Left lung (tissue), 10 donors: ENCODE results near the gene POLR1G. TPM values are rescaled to one million over a fixed set of nuclear protein-coding genes. Genes with fewer than 3 reads are reported as not detected.

Experiments
- ATAC-seq: fragments of 200-7000 bp; cut with Tn5 transposase; one replicate; pipeline ENCODE4 v1.9.1; 2020; ENCODE audit warnings: moderate library complexity
- DNase-seq, 4 donors: peaks; one replicate each; pipeline ENCODE4 v3.0.0-alpha.2; 2013 to 2020
- H3K27ac ChIP-seq, 2 donors: fragments of 200-600 bp; sonication (generic) in 1 of 2; one replicate each; pipeline versions ENCODE4 v1.5.0 to v1.8.0; 2020 to 2021
- H3K27me3 ChIP-seq, 2 donors: fragments of 200-600 bp; sonication (generic) in 1 of 2; one replicate each; pipeline versions ENCODE4 v1.5.0 to v1.8.0; 2020 to 2021
- H3K36me3 ChIP-seq, 2 donors: fragments of 200-600 bp; sonication (generic) in 1 of 2; one replicate each; pipeline versions ENCODE4 v1.5.0 to v1.8.0; 2020 to 2021
- H3K4me1 ChIP-seq, 2 donors: fragments of 200-600 bp; one replicate each; pipeline ENCODE4 v1.8.0; 2021
- H3K4me3 ChIP-seq, 2 donors: fragments of 200-600 bp; sonication (generic) in 1 of 2; one replicate each; pipeline versions ENCODE4 v1.5.0 to v1.8.0; 2020 to 2021; ENCODE audit warnings: mild to moderate bottlenecking in 1 of 2
- H3K9me3 ChIP-seq, 2 donors: fragments of 200-600 bp; sonication (generic) in 1 of 2; one replicate each; pipeline versions ENCODE4 v1.5.0 to v1.8.0; 2020 to 2021
- CTCF ChIP-seq, 2 donors: fragments of 200-600 bp; sonication (generic) in 1 of 2; IDR thresholded peaks; one replicate each; pipeline versions ENCODE4 v1.5.0 to v1.8.0; 2021; ENCODE audit warnings: antibody characterized with exemption in 2 of 2
- intact Hi-C, 2 donors: fragments of 100-400 bp; cut with DNase I; formaldehyde crosslinking; loops; one replicate each; pipeline versions ENCODE4 v1.11.2 to v1.14.2; 2022
- polyA plus RNA-seq, 6 donors: library from polyadenylated mRNA; unstranded; fragments of 120-200 nt; gene quantifications; one replicate each; pipeline ENCODE4 v1.2.1, GENCODE V29; 2013; ENCODE audit not compliant: insufficient read length in 6 of 6
- total RNA-seq, 2 donors: library from RNA; stranded (reverse); fragmentation: NEBNext Ultra II Directional; extraction: Animal tissue kit (Norgen Biotek cat#: 25700); gene quantifications; one replicate each; pipeline ENCODE4 v1.2.1, GENCODE V29; 2021
- donor health status: DM: no; HTN: yes; CAD: no.
- donor health status: DM: no; HTN: no; CAD: no.

Gene POLR1G
- total and polyA plus RNA-seq, 8 donors, result 2.8 to 6.0 (median 4.5) TPM

GRCh38 chr19:45442778-45443461 lies 36.5 kb downstream of the POLR1G start:
- Histone ChIP-seq H3K27me3 (no peaks in the 10 kb centered on the region), H3K36me3 (no peaks in the 10 kb centered on the region), H3K4me1 (peaks cover 10 to 58% of the 10 kb centered on the region in 2 donors), H3K27ac (peak overlapping the region; percentile 88 to 94), H3K9me3 (no peaks in the 10 kb centered on the region), H3K4me3 (peak overlapping the region in 1 of 2 donors; percentile 34)
- ATAC-seq, result peak; percentile 4
- TF ChIP-seq CTCF (IDR thresholded peaks at IDR 0.05), result no peak
- DNase-seq, result peak in 3 of 4 donors; percentile 69 to 81 (median 80)
- intact Hi-C loops, result loop anchor here (5.0 kb wide), 2 partner anchors 34 to 39 kb away; no protein-coding TSS in a partner anchor

- Histone ChIP-seq H3K9me3 (no peaks in the 10 kb centered on the region), H3K36me3 (no peaks in the 10 kb centered on the region), H3K4me3 (peak overlapping the region; percentile 34 to 38), H3K27ac (peak overlapping the region; percentile 88 to 94), H3K4me1 (peaks cover 10 to 57% of the 10 kb centered on the region in 2 donors), H3K27me3 (no peaks in the 10 kb centered on the region)
- intact Hi-C loops, result loop anchor here (5.0 kb wide), 2 partner anchors 34 to 39 kb away; no protein-coding TSS in a partner anchor
- peak; percentile 90 to 98 (median 97) for DNase-seq
- peak; percentile 85 for ATAC-seq
- TF ChIP-seq CTCF (IDR thresholded peaks at IDR 0.05), result no peak
Observed at GRCh38 chr19:45443462-45444317, 37.2 kb downstream of the POLR1G start.

- no peaks in the 10 kb centered on the region for H3K36me3 ChIP-seq
- H3K9me3 ChIP-seq, result no peaks in the 10 kb centered on the region
- ATAC-seq, result peak; percentile 77
- TF ChIP-seq CTCF (IDR thresholded peaks at IDR 0.05), result no peak
- peak overlapping the region; percentile 88 to 94 for H3K27ac ChIP-seq
- intact Hi-C loops, result loop anchor here (5.0 kb wide), 2 partner anchors 33 to 38 kb away; no protein-coding TSS in a partner anchor
- DNase-seq, result peak; percentile 93 to 99 (median 94)
- no peaks in the 10 kb centered on the region for H3K27me3 ChIP-seq
- peaks cover 10 to 56% of the 10 kb centered on the region in 2 donors for H3K4me1 ChIP-seq
- peak overlapping the region; percentile 34 to 38 for H3K4me3 ChIP-seq
Observed at GRCh38 chr19:45444318-45445041, 38.0 kb downstream of the POLR1G start.

- DNase-seq, result no peak
Observed at GRCh38 chr19:45445139-45445538, 38.7 kb downstream of the POLR1G start.

More at GRCh38 chr19:45445139-45445538, 38.7 kb downstream of the POLR1G start:
- Histone ChIP-seq H3K36me3 (no peaks in the 10 kb centered on the region), H3K4me1 (peaks cover 17 to 57% of the 10 kb centered on the region in 2 donors), H3K4me3 (no peak overlapping the region), H3K9me3 (no peaks in the 10 kb centered on the region), H3K27ac (peak overlapping the region in 1 of 2 donors; percentile 94), H3K27me3 (no peaks in the 10 kb centered on the region)
- intact Hi-C loops, result no loop called here
- no peak for TF ChIP-seq CTCF (IDR thresholded peaks at IDR 0.05)
- ATAC-seq, result no peak
